T-helper 1 cell treated with Interleukin-12 subunit alpha and Interleukin-12 subunit beta and Interleukin-4 antibody, amounts not matched to agents 30 ng/mL and 1 ng/mL, for 36 hours (primary cell): ENCODE measurements around the gene GUK1. TPM values are rescaled to one million over a fixed set of nuclear protein-coding genes. Genes with fewer than 3 reads are reported as not detected.

Experiments used
- intact Hi-C: fragments of 100-400 bp; cut with micrococcal nuclease; formaldehyde crosslinking; loops from one replicate; pipeline ENCODE4 v1.15.1; 2024
- total RNA-seq: library from RNA; stranded (reverse); gene quantifications from 2 replicates; pipeline ENCODE4 v1.2.3, GENCODE V29; 2022

GUK1 gene
- total RNA-seq, 1 donor from 2014 or later: 227 TPM

DNA sequence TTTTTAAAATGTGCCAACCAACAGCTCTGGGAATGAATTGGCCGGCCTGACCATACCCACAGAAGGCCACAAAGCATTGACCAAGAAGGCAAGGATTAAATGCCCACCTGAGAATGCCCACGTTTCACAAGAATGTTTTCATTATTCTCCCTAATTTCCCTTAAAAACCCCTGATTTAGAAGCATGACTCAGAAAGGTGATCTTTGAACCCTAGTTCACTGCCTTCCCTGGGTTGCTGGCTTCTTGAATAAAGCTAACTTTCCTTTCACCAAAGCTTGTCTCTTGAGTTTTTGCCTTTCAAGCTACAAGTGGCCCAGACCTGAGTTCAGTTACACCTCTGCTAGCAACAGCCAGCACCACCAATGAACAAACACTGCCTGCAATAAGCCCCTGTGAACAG is 16.6 kb upstream of the GUK1 start:
- intact Hi-C loops: no loop called here

DNA sequence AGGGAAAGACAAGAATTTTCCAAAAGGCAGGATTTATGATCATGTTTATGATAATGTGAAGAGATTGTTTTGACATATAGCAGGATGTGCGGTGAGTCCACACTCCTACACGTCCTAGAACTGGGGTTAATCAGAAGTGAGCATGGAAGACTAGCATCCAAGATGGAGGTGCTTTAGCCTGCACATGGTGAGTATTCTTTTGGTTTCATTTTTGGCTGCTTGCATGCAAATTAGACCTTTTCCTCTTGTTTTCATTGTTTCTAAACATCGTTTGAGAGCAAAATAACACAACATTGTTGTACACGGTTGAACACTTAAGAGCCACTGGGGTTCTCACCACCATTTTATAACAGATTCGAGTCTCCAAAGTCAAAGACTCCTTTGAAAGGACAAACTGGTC is 14.9 kb upstream of the GUK1 start:
- intact Hi-C loops: no loop called here

DNA sequence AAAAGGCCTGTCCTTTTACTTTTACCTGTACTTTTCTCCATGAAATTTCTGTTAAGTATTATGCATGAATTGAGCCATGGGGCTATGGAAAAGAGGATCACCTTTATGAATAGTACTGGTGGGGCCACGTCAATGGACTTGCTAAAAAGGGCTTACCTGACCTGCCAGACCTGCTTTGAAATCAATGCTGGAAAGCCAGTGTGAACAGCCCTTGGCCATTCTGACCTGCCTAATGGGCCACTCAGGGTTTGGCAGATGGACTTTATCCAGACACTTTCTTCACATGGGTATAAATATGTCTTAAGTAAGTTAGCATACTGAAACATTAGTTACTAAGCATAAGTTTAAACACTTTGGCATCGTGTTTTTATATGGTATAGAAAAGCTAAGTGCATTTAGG is 8.3 kb upstream of the GUK1 start:
- intact Hi-C loops: loop anchor here (1.0 to 5.0 kb wide), 9 partner anchors 8 to 649 kb away; a partner anchor contains a TSS

DNA sequence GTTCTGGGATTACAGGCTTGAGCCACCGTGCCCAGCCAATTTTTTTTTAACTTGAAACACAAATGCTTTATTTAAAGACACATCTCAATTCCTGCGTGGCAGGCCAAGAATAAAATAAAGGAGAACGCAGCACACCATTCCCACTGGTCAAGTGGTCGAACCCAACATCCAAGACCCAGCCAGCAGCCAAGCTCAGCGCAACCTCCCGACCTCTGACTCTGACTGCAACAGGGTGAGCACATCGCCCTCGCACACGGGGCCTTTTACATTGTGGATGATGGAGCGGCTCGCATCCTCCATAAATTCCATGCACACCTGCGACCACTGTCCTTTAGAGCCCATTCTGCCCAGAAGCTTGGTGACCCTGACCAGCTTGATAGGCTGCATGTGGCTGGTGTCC is 5.5 kb upstream of the GUK1 start:
- intact Hi-C loops: loop anchor here (5.0 kb wide), 1 partner anchor 652 kb away; no protein-coding TSS in a partner anchor

- intact Hi-C loops: no loop called here
Observed at GRCh38 chr1:228136901-228137300, 3.2 kb upstream of the GUK1 start.

GRCh38 chr1:228139406-228139930 is 611 bp upstream of the GUK1 start:
- intact Hi-C loops: loop anchor here (1.0 kb wide), 4 partner anchors 8 to 348 kb away; partner anchors contain the start of gene RNF187

GRCh38 chr1:228140724-228141225 is 696 bp downstream of the GUK1 start:
- intact Hi-C loops: loop anchor here (1.0 kb wide), 11 partner anchors 25 to 405 kb away; partner anchors contain the start of genes ARF1, C1orf35, IBA57 and JMJD4

DNA sequence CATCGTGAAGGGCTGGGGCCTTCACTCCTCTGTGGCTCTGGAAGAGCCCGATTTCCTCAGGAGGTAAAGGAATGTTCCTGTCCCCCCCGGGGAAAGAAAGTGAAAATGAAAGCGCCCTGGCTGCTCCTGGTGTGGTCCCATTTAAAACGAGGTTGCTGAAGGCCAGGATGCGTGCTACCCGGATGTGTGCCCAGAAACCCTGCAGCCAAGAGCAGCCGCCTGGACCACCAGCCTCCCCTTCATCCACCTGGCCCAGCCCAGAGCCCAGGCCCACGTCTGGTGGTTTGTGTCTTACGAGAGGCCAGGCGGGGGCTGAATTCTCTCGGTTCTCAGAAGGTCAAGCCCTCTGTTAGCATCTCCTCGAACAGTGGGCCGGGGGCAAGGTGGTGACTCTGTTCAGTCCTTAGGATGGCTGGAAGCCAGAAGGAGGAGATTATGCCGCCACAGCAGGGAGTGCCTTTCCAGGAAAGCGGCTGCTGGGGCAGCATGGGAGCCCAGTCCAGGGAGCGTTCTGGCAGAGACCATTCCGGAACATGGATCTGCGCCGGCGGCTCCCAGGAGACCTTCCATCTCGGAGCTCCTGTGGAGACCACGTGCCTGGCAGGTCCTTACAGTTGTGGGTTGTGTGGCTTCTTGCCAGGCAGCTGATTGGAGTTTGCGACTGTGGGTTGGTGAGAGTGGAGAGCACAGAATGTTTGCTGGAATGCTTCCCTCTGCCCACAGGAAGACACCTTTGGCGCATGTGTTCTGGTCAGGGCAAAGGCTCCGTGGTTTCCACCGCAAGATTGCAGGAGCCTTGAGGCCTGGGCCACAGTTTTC is 1.4 kb downstream of the GUK1 start:
- intact Hi-C loops: no loop called here

DNA sequence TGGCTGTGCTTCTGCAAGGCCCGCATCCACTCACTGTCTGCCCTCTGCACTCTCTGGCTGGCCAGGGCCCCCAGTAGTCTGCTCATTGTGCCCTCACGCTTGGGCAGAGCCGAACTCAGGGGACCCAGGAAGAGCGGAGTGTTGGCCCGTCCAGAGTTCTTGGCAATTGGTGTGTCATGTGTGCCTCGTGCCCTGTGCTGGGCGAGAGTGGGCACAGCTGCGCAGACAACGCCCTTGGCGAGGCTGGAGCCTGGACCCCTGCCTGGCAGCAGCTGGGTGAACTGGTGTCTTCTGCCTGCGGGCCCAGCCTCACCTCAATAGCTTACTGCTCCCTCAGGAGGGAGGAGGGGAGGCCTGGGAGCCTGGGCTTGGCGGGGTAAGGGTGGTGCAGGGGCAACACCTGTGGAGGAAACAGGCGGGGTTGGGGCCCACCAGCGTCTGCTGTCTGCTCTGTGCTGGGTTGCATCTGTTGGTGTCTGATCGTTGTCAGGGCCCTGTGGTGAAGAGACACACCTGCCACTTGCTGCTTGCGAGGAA is 2.1 kb downstream of the GUK1 start:
- intact Hi-C loops: no loop called here

DNA sequence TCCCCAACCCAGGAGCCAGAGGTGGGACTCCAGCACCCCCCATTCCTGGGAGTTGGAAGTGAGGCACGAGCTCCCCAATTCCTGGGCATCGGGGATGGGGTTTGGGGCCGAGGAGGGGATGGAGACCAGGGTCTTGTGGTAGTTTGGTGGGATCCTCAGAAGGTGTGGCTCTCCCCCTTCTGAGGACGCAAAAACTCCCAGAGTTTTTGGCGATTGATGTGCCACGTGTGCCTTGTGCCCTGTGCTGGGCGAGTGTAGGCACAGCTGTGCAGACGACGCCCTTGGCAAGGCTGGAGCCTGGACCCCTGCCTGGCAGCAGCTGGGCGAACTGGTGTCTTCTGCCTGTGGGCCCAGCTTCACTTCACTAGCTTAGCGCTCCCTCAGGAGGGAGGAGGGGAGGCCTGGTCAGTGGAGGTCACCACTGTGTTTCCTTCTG is 2.6 kb downstream of the GUK1 start:
- intact Hi-C loops: no loop called here

- intact Hi-C loops: no loop called here
Observed at GRCh38 chr1:228143480-228144192, 3.6 kb downstream of the GUK1 start.

- intact Hi-C loops: no loop called here
Observed at GRCh38 chr1:228144193-228144992, 4.3 kb downstream of the GUK1 start.

DNA sequence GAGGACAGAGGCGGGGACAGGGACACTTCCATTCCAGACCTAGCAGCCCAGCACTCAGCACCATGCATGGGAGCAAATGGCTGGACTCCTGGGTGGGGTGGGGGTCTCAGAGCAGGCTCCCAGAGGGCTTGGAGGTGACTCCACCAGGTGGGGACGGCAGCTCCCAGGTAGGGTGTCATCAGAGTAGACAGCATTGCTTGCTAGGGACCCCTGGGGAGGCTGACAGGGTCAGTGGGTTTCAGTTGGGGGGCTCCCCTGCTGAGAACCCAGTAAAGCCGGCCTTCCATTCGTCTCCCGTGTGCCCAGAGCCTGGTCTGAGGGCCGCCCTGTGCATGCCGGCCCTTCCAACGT is 4.9 kb downstream of the GUK1 start:
- intact Hi-C loops: no loop called here

DNA sequence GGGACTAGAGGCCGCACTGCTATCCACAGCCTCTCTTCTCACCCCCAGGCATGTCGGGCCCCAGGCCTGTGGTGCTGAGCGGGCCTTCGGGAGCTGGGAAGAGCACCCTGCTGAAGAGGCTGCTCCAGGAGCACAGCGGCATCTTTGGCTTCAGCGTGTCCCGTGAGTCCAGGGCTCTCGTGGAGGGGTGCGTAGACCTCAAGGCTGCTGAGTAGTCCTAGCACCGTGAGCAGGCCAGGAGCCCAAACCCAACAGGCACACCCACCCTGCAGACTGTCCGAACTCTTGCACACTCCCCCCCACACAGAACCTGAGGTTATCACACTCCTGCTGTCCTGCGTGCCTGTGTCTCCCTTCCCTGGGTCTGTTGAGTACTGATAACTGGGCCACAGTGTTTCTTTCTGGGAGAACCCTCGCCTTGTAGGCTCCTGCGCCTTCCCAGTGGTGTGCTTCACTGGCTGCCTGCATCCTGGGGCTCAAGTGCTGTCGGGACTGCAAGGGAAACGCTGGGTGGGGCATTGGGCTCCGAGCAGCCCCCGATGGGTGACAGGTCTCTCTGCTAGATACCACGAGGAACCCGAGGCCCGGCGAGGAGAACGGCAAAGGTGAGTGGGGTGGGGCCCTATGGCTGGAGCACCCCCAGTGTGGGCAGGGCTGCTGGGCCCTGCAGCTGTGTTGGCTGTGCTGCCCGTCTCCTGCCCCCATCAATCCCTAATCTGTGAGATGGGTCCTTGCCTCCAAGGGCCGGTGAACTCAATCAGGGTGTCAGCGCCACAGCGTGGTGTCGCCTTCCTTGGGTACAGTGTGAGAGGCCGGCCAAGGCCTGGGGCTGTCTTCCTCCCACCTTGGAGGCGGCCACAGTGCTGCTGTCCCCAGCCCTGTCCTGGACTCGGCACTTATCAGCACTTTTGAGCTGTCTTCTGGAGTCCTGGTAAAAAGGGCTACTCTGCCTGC is 5.7 kb downstream of the GUK1 start:
- intact Hi-C loops: no loop called here

- intact Hi-C loops: no loop called here
Observed at GRCh38 chr1:228146417-228147150, 6.5 kb downstream of the GUK1 start.

DNA sequence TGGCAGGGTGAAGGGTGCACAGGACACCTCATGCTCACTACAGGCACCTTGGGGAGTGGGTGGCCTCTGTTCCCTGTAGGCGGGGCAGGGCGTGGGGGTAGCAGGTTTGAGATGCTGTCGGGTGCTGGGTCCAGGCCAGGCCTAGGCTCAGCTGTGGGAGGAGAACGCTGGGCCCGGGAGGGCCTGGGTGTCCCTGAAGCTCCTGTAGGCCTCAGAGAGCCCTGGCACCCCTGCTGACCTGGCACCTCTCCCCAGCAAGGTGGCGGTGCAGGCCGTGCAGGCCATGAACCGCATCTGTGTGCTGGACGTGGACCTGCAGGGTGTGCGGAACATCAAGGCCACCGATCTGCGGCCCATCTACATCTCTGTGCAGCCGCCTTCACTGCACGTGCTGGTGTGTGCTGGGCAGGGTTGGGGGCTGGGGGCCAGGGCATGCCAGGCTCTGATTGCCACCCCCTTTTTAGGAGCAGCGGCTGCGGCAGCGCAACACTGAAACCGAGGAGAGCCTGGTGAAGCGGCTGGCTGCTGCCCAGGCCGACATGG is 7.1 kb downstream of the GUK1 start:
- intact Hi-C loops: no loop called here

DNA sequence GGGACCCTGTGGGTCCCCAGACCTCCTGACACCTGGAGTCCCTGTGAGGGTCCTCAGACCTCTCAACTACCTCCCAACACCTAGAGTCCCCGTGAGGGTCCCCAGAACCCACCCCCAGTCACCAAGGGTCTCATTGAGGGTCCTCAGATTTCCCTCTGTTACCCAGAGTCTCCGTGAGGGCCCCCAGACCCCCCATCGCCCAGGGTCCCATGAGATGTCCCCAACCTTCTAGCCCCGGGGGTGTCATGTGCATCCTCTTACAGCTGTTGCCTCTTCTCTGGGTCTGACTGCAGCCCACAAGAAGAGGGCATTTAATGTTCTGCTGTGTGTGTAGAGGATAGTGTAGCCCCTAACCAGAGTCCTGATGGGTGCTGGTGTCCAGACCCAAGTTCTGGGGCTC is 7.7 kb downstream of the GUK1 start:
- intact Hi-C loops: no loop called here

DNA sequence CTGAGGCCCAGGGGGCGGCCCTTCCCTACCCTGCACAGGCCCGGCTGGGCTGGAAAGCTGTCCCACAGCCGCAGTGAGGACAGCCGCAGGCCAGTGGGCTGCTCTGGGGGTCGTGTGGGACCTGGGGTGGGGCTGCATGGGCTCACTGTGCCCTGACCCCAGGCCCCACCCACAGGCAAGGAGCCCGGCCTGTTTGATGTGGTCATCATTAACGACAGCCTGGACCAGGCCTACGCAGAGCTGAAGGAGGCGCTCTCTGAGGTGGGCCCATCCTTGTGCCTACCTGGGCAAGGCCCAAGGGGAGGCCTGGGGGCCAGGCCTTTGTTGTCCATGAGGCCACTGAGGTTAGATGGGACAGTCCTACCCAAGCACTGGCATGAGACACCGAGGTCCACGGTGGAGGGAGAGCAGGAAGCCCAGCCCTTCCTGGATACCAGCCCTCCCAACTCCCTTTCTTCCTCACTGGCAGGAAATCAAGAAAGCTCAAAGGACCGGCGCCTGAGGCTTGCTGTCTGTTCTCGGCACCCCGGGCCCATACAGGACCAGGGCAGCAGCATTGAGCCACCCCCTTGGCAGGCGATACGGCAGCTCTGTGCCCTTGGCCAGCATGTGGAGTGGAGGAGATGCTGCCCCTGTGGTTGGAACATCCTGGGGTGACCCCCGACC is 8.2 kb downstream of the GUK1 start:
- intact Hi-C loops: no loop called here
